ENCODE measurements around the gene FLYWCH2.
"Not testable (repeated sequence)": the region's sequence is repeated elsewhere in the genome, so short reads cannot be mapped to it uniquely, and the experiment has no call there.

FLYWCH2 gene

DNA sequence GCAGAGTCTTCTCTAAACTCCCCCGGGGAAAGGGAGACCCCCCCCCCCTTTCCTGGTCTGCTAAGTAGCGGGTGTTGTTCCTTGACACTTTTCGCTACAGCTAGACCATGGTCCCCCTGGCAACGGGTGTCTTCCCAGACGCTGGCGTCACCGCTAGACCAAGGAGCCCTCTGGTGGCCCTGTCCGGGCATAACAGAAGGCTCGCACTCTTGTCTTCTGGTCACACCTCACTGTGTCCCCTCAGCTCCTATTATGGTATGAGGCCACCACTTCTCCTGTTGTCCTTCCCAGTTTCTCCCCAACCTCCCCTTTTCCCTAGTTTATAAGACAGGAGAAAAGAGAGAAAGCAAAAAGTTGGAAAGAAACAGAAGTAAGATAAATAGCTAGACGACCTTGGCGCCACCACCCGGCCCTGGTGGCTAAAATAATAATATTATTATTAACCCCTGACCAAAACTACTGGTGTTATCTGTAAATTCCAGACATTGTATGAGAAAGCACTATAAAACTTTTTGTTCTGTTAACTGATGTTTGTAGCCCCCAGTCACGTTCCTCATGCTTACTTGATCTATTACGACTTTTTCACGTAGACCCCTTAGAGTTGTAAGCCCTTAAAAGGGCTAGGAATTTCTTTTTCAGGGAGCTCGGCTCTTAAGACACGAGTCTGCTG, 24.2 kb downstream of the FLYWCH2 start:
- H3K4me1 ChIP-seq (ENCODE audit: control insufficient read depth in 1 of 2, insufficient read depth in 2 of 2, low read length in 2 of 2); H3K9me3 ChIP-seq (ENCODE audit: control insufficient read depth in 1 of 2, low read length in 2 of 2); H3K36me3 ChIP-seq (ENCODE audit: control insufficient read depth in 1 of 2, insufficient read depth in 2 of 2, low read length in 2 of 2); H3K4me3 ChIP-seq (ENCODE audit: low read depth in 1 of 2, low read length in 2 of 2); H3K27ac ChIP-seq (ENCODE audit: low read length); H3K27me3 ChIP-seq (ENCODE audit: low read depth, low read length): not testable (repeated sequence)

DNA sequence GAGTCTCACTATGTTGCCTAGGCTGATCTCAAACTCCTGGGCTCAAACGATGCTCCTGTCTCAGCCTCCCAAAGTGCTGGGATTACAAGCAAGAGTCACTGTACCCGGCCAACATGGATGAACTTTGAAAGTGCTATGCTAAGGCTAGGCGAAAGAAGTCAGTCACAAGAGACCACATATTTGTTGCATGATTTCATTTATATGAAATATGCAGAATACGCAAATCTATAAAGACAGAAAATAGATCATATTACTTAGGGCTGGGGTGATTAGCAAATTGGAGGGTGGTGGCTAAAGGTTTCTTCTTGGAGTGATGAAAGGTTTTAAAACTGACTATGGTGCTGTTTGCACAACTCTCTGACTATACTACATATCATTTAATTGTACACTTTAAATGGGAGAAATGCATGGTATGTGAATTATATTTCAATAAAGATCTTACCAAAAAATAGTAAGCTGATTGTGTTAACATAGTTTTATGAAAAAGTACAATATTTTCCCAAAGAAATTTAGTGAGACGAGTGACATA, 27.5 kb downstream of the FLYWCH2 start:
- H3K36me3 ChIP-seq (ENCODE audit: control insufficient read depth in 1 of 2, insufficient read depth in 2 of 2, low read length in 2 of 2), result peaks cover 0 to 11% of the 10 kb centered on the region in 2 donors
- H3K4me3 ChIP-seq (ENCODE audit: low read depth in 1 of 2, low read length in 2 of 2), result no peak overlapping the region
- no peak overlapping the region for H3K27ac ChIP-seq (ENCODE audit: low read length)
- H3K4me1 ChIP-seq (ENCODE audit: control insufficient read depth in 1 of 2, insufficient read depth in 2 of 2, low read length in 2 of 2), result peaks cover 6 to 14% of the 10 kb centered on the region in 2 donors
- no peaks in the 10 kb centered on the region for H3K9me3 ChIP-seq (ENCODE audit: control insufficient read depth in 1 of 2, low read length in 2 of 2)
- H3K27me3 ChIP-seq (ENCODE audit: low read depth, low read length), result no peaks in the 10 kb centered on the region

DNA sequence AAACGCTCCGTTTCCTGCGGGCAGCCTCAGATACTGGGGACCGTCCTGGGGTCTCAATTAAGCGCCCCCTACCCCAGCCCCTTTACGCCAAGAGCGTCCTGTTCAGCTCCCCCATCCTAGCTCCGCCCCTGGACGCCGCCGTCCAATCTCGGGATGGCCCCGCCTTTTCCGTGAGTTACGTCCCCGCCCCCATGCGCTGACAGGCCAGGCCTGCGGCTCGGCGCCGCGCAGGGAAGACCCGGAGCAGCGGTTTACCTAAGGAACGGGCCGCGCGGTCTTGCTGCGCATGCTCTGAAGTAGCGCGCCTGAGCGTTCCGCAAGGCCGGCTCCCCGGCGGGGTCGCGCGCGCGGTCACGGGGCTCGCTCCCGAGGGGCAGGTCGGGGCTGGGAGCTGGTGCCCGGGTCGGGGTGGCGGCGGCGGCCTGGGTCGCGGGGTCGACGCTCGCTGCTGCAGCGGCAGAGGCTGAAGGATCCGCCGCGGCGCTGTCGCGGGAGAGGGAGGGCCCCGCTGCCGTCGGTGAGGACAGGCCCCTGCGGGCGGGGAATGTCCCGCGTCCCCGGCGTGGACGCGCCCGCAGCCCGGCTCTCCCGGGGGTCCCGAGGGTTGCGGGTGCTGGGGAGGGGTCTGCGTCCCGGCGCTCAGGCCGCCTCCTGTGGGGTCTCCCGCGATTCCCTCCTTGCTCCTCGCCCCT, 28.8 kb downstream of the FLYWCH2 start, which contains the start of gene FLYWCH1:
Gene FLYWCH1 (plus strand): TSS at position 294 of the 692 bp plus-strand sequence. CDS start 17,755 bp downstream, outside the sequence.
- no peaks in the 10 kb centered on the region for H3K27me3 ChIP-seq (ENCODE audit: low read depth, low read length)
- H3K4me3 ChIP-seq (ENCODE audit: low read depth in 1 of 2, low read length in 2 of 2), result peak within 1 kb of the TSS; percentile 67 to 85
- H3K27ac ChIP-seq (ENCODE audit: low read length), result peak within 1 kb of the TSS; percentile 53
- no peaks in the 10 kb centered on the region for H3K9me3 ChIP-seq (ENCODE audit: control insufficient read depth in 1 of 2, low read length in 2 of 2)
- H3K4me1 ChIP-seq (ENCODE audit: control insufficient read depth in 1 of 2, insufficient read depth in 2 of 2, low read length in 2 of 2), result peaks cover 6 to 14% of the 10 kb centered on the region in 2 donors
- H3K36me3 ChIP-seq (ENCODE audit: control insufficient read depth in 1 of 2, insufficient read depth in 2 of 2, low read length in 2 of 2), result peaks cover 0 to 15% of the 10 kb centered on the region in 2 donors

DNA sequence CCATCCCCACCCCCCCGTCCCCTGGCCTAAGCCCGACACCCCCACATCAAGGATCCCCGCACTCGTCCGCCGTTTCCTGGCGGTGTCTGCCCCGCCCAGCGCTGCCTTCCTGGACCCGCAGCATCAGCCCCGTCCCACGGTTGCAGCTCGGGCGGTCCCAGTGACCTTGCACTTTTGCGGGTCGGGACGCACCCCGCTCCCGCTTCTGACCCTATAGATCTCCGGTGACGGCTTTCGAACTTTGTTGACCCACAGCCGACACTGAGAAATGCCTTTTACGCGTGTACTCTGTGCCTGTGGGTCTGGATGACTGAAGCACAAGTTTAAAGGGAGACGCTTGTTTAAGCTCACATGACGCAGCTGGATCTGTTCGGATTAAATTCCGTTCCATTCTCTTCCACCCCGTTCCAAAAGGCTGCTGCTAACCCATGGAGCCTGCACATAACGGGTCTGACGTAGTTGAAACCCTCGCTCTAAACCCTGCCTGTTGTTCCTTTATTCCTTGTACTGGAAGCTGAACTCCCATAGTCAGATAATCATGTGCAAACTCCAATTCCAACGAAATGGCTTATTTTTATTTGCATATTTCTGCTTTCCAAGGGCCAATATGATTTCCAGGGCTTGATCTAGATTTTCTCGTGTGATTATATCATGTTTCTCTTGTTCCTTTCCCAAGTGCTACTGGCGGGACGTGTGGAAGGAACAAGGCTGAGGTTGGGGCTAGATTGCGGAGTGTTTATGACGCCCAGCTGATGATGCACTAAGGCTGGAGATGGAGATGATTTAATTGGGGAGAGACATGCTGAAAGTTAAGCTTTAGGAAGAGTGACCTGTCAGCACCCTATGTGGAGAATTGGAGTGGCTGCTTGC, 29.6 kb downstream of the FLYWCH2 start:
- H3K9me3 ChIP-seq (ENCODE audit: control insufficient read depth in 1 of 2, low read length in 2 of 2), result no peaks in the 10 kb centered on the region
- H3K27me3 ChIP-seq (ENCODE audit: low read depth, low read length), result no peaks in the 10 kb centered on the region
- H3K4me3 ChIP-seq (ENCODE audit: low read depth in 1 of 2, low read length in 2 of 2), result peak overlapping the region; percentile 67 to 85
- H3K4me1 ChIP-seq (ENCODE audit: control insufficient read depth in 1 of 2, insufficient read depth in 2 of 2, low read length in 2 of 2), result peaks cover 6 to 14% of the 10 kb centered on the region in 2 donors
- peaks cover 0 to 15% of the 10 kb centered on the region in 2 donors for H3K36me3 ChIP-seq (ENCODE audit: control insufficient read depth in 1 of 2, insufficient read depth in 2 of 2, low read length in 2 of 2)
- H3K27ac ChIP-seq (ENCODE audit: low read length), result peak overlapping the region; percentile 53

DNA sequence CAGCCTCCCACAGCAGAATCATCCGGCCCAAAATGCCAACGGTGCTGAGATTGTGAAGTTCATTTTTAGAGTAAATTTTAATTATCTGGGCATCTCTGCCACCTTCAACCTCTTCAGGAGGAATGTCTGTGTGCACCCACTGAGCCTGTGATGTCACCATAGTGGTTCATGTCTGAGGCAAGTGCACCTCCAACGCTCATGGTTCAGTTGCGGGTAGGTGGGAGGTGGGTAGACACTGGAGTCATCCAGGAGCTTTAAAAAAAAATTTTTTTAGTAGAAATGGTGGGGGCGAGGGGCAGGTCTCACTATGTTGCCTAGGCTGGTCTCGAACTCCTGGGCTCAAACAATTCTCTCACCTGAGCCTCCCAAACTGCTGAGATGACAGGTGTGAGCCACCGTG, 30.6 kb downstream of the FLYWCH2 start:
- peaks cover 0 to 15% of the 10 kb centered on the region in 2 donors for H3K36me3 ChIP-seq (ENCODE audit: control insufficient read depth in 1 of 2, insufficient read depth in 2 of 2, low read length in 2 of 2)
- peak overlapping the region in 1 of 2 donors; percentile 67 for H3K4me3 ChIP-seq (ENCODE audit: low read depth in 1 of 2, low read length in 2 of 2)
- no peak overlapping the region for H3K27ac ChIP-seq (ENCODE audit: low read length)
- H3K4me1 ChIP-seq (ENCODE audit: control insufficient read depth in 1 of 2, insufficient read depth in 2 of 2, low read length in 2 of 2), result peaks cover 6 to 14% of the 10 kb centered on the region in 2 donors
- no peaks in the 10 kb centered on the region for H3K9me3 ChIP-seq (ENCODE audit: control insufficient read depth in 1 of 2, low read length in 2 of 2)
- H3K27me3 ChIP-seq (ENCODE audit: low read depth, low read length), result no peaks in the 10 kb centered on the region

DNA sequence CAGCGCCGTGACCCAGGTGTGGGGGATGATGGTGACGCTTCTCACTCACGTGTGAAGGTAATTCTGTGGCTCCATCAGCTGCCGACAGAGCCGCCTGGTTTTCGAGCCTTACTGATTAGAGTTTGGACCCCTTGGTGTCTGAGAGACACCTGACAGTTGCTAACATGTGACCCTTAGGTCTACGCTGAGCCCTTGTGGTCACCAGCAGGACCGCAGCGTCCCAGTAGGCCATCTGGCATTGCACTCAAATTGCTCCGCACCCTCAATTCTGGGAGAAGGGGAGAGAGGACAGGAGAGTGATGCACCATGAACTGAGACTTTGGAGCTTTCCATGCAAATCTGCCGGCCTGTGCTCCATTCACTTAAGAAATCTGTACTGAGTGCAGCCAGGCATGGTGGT, 31.2 kb downstream of the FLYWCH2 start:
- Histone ChIP-seq H3K9me3 (ENCODE audit: control insufficient read depth in 1 of 2, low read length in 2 of 2) (no peaks in the 10 kb centered on the region), H3K36me3 (ENCODE audit: control insufficient read depth in 1 of 2, insufficient read depth in 2 of 2, low read length in 2 of 2) (peaks cover 0 to 15% of the 10 kb centered on the region in 2 donors), H3K27me3 (ENCODE audit: low read depth, low read length) (no peaks in the 10 kb centered on the region), H3K4me3 (ENCODE audit: low read depth in 1 of 2, low read length in 2 of 2) (no peak overlapping the region), H3K4me1 (ENCODE audit: control insufficient read depth in 1 of 2, insufficient read depth in 2 of 2, low read length in 2 of 2) (peaks cover 6 to 18% of the 10 kb centered on the region in 2 donors), H3K27ac (ENCODE audit: low read length) (no peak overlapping the region)

DNA sequence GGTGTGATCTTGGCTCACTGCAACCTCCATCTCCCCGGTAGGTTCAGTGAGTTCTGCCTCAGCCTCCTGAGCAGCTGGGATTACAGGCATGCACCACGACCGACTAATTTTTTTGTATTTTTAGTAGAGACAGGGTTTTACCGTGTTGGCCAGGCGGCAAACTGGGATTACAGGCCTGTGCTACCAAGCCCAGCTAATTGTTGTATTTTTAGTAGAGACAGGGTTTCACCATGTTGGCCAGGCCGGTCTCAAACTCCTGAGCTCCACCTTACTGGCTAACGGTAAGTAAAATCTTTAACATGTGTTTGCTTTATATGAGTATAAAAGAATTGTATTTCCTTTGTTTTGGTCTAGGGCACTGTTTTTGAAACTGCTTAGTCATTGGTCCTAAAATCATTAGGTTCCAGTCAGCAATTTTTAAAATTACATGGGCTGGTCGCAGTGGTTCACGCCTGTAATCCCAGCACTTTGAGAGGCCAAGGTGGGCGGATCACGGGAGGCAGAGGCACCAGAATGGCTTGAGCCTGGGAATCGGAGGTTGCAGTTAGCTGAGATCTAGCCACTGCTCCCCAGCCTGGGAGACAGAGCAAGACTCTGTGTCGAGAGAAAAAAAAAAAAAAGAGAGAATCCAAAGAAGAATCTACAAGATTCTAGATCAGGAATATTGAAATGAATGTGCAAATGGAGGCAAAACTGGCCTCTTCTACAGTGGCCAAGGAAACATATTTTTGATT, 32.3 kb downstream of the FLYWCH2 start:
- H3K27ac ChIP-seq (ENCODE audit: low read length), result no peak overlapping the region
- peaks cover 6 to 25% of the 10 kb centered on the region in 2 donors for H3K4me1 ChIP-seq (ENCODE audit: control insufficient read depth in 1 of 2, insufficient read depth in 2 of 2, low read length in 2 of 2)

DNA sequence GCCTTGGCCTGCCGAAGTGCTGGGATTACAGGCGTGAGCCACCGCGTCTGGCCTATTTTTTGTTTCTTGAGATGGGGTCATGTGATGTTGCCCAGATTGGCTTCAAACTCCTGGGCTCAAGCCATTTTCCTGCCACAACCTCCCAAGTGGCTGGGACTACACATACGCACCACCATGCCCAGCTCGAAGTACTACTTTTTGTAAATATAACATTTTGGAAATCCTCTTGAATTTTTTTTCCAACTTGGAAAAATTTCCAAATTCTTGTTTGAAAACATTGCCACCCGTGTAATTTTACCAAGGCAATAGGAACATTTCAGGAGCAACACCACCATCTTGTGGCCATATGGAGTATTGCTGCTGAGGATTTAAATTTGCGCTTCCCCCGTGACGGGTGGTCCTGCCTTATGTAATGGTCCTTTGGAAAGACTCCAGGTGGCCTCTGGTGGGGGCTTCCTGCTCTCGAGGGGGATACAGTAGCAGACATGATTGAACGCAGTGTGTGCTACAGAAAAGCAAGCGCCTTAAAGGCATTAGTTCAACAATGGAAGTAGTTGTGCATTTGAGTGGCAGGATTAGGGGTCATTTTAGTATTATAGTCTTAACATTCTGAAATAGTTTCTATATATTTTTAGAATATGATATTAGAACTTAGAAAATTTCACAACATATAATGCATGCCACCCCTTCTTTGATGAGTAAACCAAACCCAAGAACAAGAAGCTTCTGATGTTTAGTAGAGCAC, 36.7 kb downstream of the FLYWCH2 start:
- Histone ChIP-seq H3K27ac (ENCODE audit: low read length) (no peak overlapping the region), H3K9me3 (ENCODE audit: control insufficient read depth in 1 of 2, low read length in 2 of 2) (no peaks in the 10 kb centered on the region), H3K4me3 (ENCODE audit: low read depth in 1 of 2, low read length in 2 of 2) (no peak overlapping the region), H3K4me1 (ENCODE audit: control insufficient read depth in 1 of 2, insufficient read depth in 2 of 2, low read length in 2 of 2) (peaks cover 0 to 10% of the 10 kb centered on the region in 2 donors), H3K27me3 (ENCODE audit: low read depth, low read length) (no peaks in the 10 kb centered on the region), H3K36me3 (ENCODE audit: control insufficient read depth in 1 of 2, insufficient read depth in 2 of 2, low read length in 2 of 2) (peaks cover 5 to 15% of the 10 kb centered on the region in 2 donors)

More for the DNA sequence above, 32.3 kb downstream of the FLYWCH2 start:
- peaks cover 0 to 15% of the 10 kb centered on the region in 2 donors for H3K36me3 ChIP-seq (ENCODE audit: control insufficient read depth in 1 of 2, insufficient read depth in 2 of 2, low read length in 2 of 2)
- H3K27me3 ChIP-seq (ENCODE audit: low read depth, low read length), result no peaks in the 10 kb centered on the region
- no peaks in the 10 kb centered on the region for H3K9me3 ChIP-seq (ENCODE audit: control insufficient read depth in 1 of 2, low read length in 2 of 2)
- H3K4me3 ChIP-seq (ENCODE audit: low read depth in 1 of 2, low read length in 2 of 2), result no peak overlapping the region

DNA sequence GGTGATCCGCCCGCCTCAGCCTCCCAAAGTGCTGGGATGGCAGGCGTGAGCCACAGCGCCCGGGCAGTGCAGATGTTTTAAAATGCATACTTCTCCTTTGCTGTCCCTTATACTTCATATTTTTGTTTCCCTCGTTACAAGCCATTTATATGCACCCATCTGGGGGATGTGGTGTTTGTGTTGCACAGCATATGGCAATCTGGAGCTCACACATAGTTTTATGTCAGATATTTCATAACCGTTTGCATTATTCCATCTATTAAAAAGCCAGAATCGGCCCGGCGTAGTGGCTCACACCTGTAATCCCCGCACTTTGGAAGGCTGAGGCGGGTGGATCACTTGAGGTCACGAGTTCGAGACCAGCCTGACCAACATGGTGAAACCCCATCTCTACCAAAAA, 40.5 kb downstream of the FLYWCH2 start:
- H3K4me1 ChIP-seq (ENCODE audit: control insufficient read depth in 1 of 2, insufficient read depth in 2 of 2, low read length in 2 of 2), result peaks cover 0 to 13% of the 10 kb centered on the region in 2 donors
- no peak overlapping the region for H3K27ac ChIP-seq (ENCODE audit: low read length)
- no peaks in the 10 kb centered on the region for H3K9me3 ChIP-seq (ENCODE audit: control insufficient read depth in 1 of 2, low read length in 2 of 2)
- no peaks in the 10 kb centered on the region for H3K27me3 ChIP-seq (ENCODE audit: low read depth, low read length)
- peaks cover 5 to 7% of the 10 kb centered on the region in 2 donors for H3K36me3 ChIP-seq (ENCODE audit: control insufficient read depth in 1 of 2, insufficient read depth in 2 of 2, low read length in 2 of 2)
- no peak overlapping the region for H3K4me3 ChIP-seq (ENCODE audit: low read depth in 1 of 2, low read length in 2 of 2)

Data from muscle layer of duodenum (tissue), 2 donors.